HCT116 (cell line): ENCODE measurements around the gene TRAIP.
A peak's percentile ranks its signal among the peaks of the same experiment; 100 is the strongest.

ENCODE experiments used
- SRF ChIP-seq: IDR thresholded peaks from 2 replicates; pipeline ENCODE4 v1.6.1; 2012; ENCODE audit warnings: low read depth
- TF ChIP-seq, protein P1 (sequence below), 3 experiments: fragments of 200-600 bp in 1 of 3; sonication (generic) in 1 of 3; IDR thresholded peaks in 2 of 3; conservative IDR thresholded peaks in 1 of 3; 2 replicates each; pipeline ENCODE4 v1.5.1; 2012 to 2017; ENCODE audit warnings: low read depth in 2 of 3, low read length in 2 of 3, antibody characterized with exemption in 1 of 3, borderline replicate concordance in 1 of 3, control low read depth in 1 of 3, mild to moderate bottlenecking in 1 of 3, mixed read lengths in 1 of 3, mixed run types in 1 of 3, moderate library complexity in 1 of 3; ENCODE audit not compliant: insufficient read depth in 1 of 3

DNA sequence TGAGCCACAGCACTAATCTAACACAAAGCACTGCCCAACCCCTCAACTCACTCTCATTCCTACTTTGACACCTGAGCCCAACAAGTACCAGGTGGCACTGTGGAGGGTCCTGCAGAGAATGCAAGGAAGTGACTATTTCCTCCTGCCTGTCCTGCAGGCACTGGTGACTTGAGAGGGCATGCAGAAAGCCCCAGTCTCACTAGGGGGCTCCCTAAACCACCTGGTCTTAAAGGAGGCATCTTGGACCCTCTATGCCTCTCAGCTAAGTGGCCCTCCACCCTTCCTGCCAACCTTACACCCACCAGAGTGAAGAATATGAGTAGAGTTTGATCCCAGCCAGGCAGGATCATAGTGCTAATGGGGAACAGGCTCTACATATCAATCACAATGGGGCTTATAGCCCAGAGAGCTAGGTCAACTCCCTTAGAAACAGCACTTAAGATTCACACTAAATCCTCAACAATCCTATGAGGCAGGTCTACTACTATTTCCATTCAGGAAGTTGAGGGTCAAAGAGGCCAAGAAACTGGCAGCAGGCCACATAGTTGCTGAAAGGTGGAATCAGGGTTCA, 15.2 kb downstream of the TRAIP start:
- TF ChIP-seq, protein P1, sequence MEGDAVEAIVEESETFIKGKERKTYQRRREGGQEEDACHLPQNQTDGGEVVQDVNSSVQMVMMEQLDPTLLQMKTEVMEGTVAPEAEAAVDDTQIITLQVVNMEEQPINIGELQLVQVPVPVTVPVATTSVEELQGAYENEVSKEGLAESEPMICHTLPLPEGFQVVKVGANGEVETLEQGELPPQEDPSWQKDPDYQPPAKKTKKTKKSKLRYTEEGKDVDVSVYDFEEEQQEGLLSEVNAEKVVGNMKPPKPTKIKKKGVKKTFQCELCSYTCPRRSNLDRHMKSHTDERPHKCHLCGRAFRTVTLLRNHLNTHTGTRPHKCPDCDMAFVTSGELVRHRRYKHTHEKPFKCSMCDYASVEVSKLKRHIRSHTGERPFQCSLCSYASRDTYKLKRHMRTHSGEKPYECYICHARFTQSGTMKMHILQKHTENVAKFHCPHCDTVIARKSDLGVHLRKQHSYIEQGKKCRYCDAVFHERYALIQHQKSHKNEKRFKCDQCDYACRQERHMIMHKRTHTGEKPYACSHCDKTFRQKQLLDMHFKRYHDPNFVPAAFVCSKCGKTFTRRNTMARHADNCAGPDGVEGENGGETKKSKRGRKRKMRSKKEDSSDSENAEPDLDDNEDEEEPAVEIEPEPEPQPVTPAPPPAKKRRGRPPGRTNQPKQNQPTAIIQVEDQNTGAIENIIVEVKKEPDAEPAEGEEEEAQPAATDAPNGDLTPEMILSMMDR (IDR thresholded peaks at IDR 0.05 in 2 of 3, conservative IDR thresholded peaks at IDR 0.05 in 1 of 3; ENCODE audit: borderline replicate concordance in 1 of 3, insufficient read depth in 1 of 3, low read depth in 2 of 3, low read length in 2 of 3): peak; percentile 58 to 69 (median 66); a peak in 5 of 6 replicates
- no peak for TF ChIP-seq SRF
